Bronchial epithelial cell (primary cell): ENCODE measurements around the gene RNU5D-1. TPM values are rescaled to one million over a fixed set of nuclear protein-coding genes. Genes with fewer than 3 reads are reported as not detected.

Experiments
- DNase-seq: peaks from one replicate; pipeline ENCODE4 v3.0.0-alpha.2; 2010; ENCODE audit warnings: low read depth
- FAIRE-seq: peaks from 2 replicates; lab custom pipeline; 2011; peaks lifted over from hg19 to GRCh38; lab: Jason Lieb, UNC
- H3K27me3 ChIP-seq: 2 replicates; pipeline ENCODE4 v1.5.1; 2011; ENCODE audit warnings: low read length; ENCODE audit not compliant: control insufficient read depth, insufficient read depth
- H3K36me3 ChIP-seq: 2 replicates; pipeline ENCODE4 v1.5.1; 2011; ENCODE audit warnings: low read length; ENCODE audit not compliant: control insufficient read depth, insufficient read depth
- H3K4me3 ChIP-seq: 2 replicates; pipeline ENCODE4 v1.5.1; 2011; ENCODE audit warnings: mild to moderate bottlenecking, low read depth, low read length, control low read depth
- total RNA-seq: library from RNA; depleted of rRNA; stranded (reverse); fragments of >200 nt; gene quantifications from 2 replicates; pipeline ENCODE4 v1.2.1, GENCODE V29; 2014
- TF ChIP-seq, protein P1 (sequence below): IDR thresholded peaks from 2 replicates; pipeline ENCODE4 v1.5.1; 2011; ENCODE audit warnings: mild to moderate bottlenecking, moderate library complexity, low read length, control low read depth, inconsistent platforms; ENCODE audit not compliant: insufficient read depth, severe bottlenecking

The RNU5D-1 gene
- total RNA-seq, 1 donor from 2014 or later: not detected

- H3K36me3 ChIP-seq: no peaks in the 10 kb centered on the region
- DNase-seq (no peak), FAIRE-seq (no peak)
- TF ChIP-seq, protein P1, sequence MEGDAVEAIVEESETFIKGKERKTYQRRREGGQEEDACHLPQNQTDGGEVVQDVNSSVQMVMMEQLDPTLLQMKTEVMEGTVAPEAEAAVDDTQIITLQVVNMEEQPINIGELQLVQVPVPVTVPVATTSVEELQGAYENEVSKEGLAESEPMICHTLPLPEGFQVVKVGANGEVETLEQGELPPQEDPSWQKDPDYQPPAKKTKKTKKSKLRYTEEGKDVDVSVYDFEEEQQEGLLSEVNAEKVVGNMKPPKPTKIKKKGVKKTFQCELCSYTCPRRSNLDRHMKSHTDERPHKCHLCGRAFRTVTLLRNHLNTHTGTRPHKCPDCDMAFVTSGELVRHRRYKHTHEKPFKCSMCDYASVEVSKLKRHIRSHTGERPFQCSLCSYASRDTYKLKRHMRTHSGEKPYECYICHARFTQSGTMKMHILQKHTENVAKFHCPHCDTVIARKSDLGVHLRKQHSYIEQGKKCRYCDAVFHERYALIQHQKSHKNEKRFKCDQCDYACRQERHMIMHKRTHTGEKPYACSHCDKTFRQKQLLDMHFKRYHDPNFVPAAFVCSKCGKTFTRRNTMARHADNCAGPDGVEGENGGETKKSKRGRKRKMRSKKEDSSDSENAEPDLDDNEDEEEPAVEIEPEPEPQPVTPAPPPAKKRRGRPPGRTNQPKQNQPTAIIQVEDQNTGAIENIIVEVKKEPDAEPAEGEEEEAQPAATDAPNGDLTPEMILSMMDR: no peak
- H3K27me3 ChIP-seq: no peaks in the 10 kb centered on the region
- H3K4me3 ChIP-seq: no peak overlapping the region
Observed at GRCh38 chr1:44723496-44724295, 7.3 kb downstream of the RNU5D-1 start.

GRCh38 chr1:44723064-44723463 is 7.9 kb downstream of the RNU5D-1 start:
- Histone ChIP-seq H3K4me3 (no peak overlapping the region), H3K27me3 (no peaks in the 10 kb centered on the region), H3K36me3 (no peaks in the 10 kb centered on the region)
- TF ChIP-seq, protein P1: no peak
- no peak for DNase-seq
- FAIRE-seq: no peak

- no peaks in the 10 kb centered on the region for H3K27me3 ChIP-seq
- peak; percentile 55 for FAIRE-seq
- no peak overlapping the region for H3K4me3 ChIP-seq
- peak; percentile 99 for DNase-seq
- TF ChIP-seq, protein P1: no peak
- H3K36me3 ChIP-seq: no peaks in the 10 kb centered on the region
Observed at GRCh38 chr1:44721485-44722361, 9.2 kb downstream of the RNU5D-1 start.

DNA sequence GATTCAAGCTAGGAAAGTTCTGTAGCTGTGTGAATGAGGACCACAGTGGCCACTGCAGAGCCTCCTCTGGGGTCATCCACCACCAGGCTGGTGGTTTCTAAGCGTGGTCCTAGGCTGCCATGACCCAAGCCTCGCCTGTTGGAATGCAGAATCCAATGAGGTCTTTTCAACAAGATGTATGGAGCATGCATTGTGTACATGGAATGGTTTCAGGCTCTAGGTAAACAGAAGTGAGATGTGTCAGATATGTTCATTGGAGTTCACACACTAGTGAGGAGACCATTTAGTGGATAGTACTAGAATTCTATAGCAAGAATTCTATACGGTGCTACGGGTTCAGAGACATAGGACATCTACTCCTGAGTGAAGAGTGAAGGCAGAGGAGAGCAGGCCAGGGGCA is 10.7 kb downstream of the RNU5D-1 start:
- TF ChIP-seq, protein P1: no peak
- DNase-seq (no peak), FAIRE-seq (no peak)
- H3K4me3 ChIP-seq: no peak overlapping the region
- no peaks in the 10 kb centered on the region for H3K27me3 ChIP-seq
- no peaks in the 10 kb centered on the region for H3K36me3 ChIP-seq

- DNase-seq (no peak), FAIRE-seq (no peak)
- TF ChIP-seq, protein P1: no peak
- no peaks in the 10 kb centered on the region for H3K27me3 ChIP-seq
- no peaks in the 10 kb centered on the region for H3K36me3 ChIP-seq
- H3K4me3 ChIP-seq: no peak overlapping the region
Observed at GRCh38 chr1:44719318-44719717, 11.7 kb downstream of the RNU5D-1 start.
